ENCODE data around the gene INSIG1. TPM values are rescaled to one million over a fixed set of nuclear protein-coding genes. Genes with fewer than 3 reads are reported as not detected.

Gene INSIG1
- polyA plus RNA-seq, 1 of the 3 experiments (the other 2 are of a cell fraction), result 6.4 TPM

- TF ChIP-seq GATA2 (CRISPR knock-in tag; IDR thresholded peaks at IDR 0.05) (no peak), RAD21 (IDR thresholded peaks at IDR 0.05; ENCODE audit: low read length) (no peak), FOXJ3 (CRISPR knock-in tag; IDR thresholded peaks at IDR 0.05) (no peak), MEF2A (IDR thresholded peaks at IDR 0.05; ENCODE audit: borderline replicate concordance, low read depth) (no peak), SIN3A (IDR thresholded peaks at IDR 0.05; ENCODE audit: borderline replicate concordance, low read depth, low read length) (no peak), EP300 (IDR thresholded peaks at IDR 0.05; ENCODE audit: borderline replicate concordance in 1 of 2, low read depth in 1 of 2, low read length in 1 of 2) (no peak)
- TF ChIP-seq, protein P1, sequence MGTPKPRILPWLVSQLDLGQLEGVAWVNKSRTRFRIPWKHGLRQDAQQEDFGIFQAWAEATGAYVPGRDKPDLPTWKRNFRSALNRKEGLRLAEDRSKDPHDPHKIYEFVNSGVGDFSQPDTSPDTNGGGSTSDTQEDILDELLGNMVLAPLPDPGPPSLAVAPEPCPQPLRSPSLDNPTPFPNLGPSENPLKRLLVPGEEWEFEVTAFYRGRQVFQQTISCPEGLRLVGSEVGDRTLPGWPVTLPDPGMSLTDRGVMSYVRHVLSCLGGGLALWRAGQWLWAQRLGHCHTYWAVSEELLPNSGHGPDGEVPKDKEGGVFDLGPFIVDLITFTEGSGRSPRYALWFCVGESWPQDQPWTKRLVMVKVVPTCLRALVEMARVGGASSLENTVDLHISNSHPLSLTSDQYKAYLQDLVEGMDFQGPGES (IDR thresholded peaks at IDR 0.05; ENCODE audit: low read depth, low read length), result no peak
- TF ChIP-seq, protein P2, sequence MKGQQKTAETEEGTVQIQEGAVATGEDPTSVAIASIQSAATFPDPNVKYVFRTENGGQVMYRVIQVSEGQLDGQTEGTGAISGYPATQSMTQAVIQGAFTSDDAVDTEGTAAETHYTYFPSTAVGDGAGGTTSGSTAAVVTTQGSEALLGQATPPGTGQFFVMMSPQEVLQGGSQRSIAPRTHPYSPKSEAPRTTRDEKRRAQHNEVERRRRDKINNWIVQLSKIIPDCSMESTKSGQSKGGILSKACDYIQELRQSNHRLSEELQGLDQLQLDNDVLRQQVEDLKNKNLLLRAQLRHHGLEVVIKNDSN (IDR thresholded peaks at IDR 0.05; ENCODE audit: borderline replicate concordance, low read depth), result no peak
- no peaks in the 10 kb centered on the region for H3F3A ChIP-seq (replicated peaks; ENCODE audit: insufficient read depth)
- H3K4me3 ChIP-seq (ENCODE audit: low read depth in 2 of 2, low read length in 1 of 2), result no peak overlapping the region
- H3K9me2 ChIP-seq, result no peaks in the 10 kb centered on the region
- no peak overlapping the region for H2AFZ ChIP-seq (ENCODE audit: low read depth)
- WGBS (ENCODE audit: low lambda C conversion rate), result 57% methylated on average over 9 of the region's 10 CpGs
- ChIA-PET POLR2A (no interaction called here), CTCF (interaction anchor here (0.7 to 2.0 kb wide), 2 partner anchors 18 to 67 kb away, joined by 3 to 8 read pairs; no protein-coding TSS in a partner anchor)
- H4K20me1 ChIP-seq (ENCODE audit: insufficient read depth), result no peaks in the 10 kb centered on the region
- no peak overlapping the region for H3K27ac ChIP-seq (ENCODE audit: low read depth in 2 of 2, low read length in 1 of 2)
- H3K4me2 ChIP-seq, result no peak overlapping the region
- peaks cover 37% of the 10 kb centered on the region for H3K27me3 ChIP-seq (ENCODE audit: insufficient read depth)
- no peak for DNase-seq
- no peaks in the 10 kb centered on the region for H3K4me1 ChIP-seq (ENCODE audit: control insufficient read depth in 1 of 2, insufficient read depth in 2 of 2, low read depth in 1 of 2, low read length in 1 of 2)
- H3K36me3 ChIP-seq (replicated peaks in 1 of 2; ENCODE audit: control insufficient read depth in 1 of 2, insufficient read depth in 2 of 2, low read length in 1 of 2), result no peaks in the 10 kb centered on the region
- no peaks in the 10 kb centered on the region for H3K9me3 ChIP-seq
- H3K79me2 ChIP-seq (ENCODE audit: insufficient read depth), result no peaks in the 10 kb centered on the region
- no peak overlapping the region for H3K9ac ChIP-seq
Measured at GRCh38 chr7:155277385-155277994, 20.2 kb upstream of the INSIG1 start.

DNA sequence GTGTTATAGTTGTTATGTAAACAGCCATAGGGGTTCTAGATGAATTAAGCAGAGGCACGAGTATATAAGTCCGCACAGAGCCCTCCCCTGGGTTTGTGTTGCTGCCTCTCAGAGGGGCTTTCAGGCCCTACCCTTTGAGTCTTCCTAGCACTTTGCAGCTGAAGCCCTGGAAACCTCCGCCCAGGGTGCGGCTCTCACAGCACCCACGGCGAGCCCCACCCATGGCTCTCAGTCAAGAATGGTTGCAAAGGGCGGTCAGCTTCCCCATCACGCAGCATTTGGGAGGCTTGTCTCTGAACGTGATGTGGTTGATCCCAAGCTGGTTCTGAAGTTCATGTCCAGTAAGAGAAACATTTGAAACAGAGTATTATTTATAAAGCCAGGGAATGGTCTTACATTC is 18.8 kb upstream of the INSIG1 start:
- CTCF ChIA-PET, result interaction anchor here (2.0 kb wide), 1 partner anchor 66 kb away, joined by 8 read pairs; no protein-coding TSS in a partner anchor
- no peak overlapping the region for H3K4me3 ChIP-seq (ENCODE audit: low read depth in 2 of 2, low read length in 1 of 2)
- no peak overlapping the region for H2AFZ ChIP-seq (ENCODE audit: low read depth)
- H3K36me3 ChIP-seq (replicated peaks in 1 of 2; ENCODE audit: control insufficient read depth in 1 of 2, insufficient read depth in 2 of 2, low read length in 1 of 2), result no peaks in the 10 kb centered on the region
- no peaks in the 10 kb centered on the region for H3K79me2 ChIP-seq (ENCODE audit: insufficient read depth)
- no peak overlapping the region for H3K9ac ChIP-seq
- no peaks in the 10 kb centered on the region for H3K9me3 ChIP-seq
- peaks cover 40% of the 10 kb centered on the region for H3K27me3 ChIP-seq (ENCODE audit: insufficient read depth)
- DNase-seq, result no peak
- H3K4me2 ChIP-seq, result no peak overlapping the region
- no peaks in the 10 kb centered on the region for H3F3A ChIP-seq (replicated peaks; ENCODE audit: insufficient read depth)
- 66% methylated on average over 9 of the region's 9 CpGs for WGBS (ENCODE audit: low lambda C conversion rate)
- POLR2A ChIA-PET, result no interaction called here
- peaks cover 0 to 2% of the 10 kb centered on the region in 2 experiments; a peak in 1 of 4 replicates for H3K4me1 ChIP-seq (ENCODE audit: control insufficient read depth in 1 of 2, insufficient read depth in 2 of 2, low read depth in 1 of 2, low read length in 1 of 2)
- no peak overlapping the region for H3K27ac ChIP-seq (ENCODE audit: low read depth in 2 of 2, low read length in 1 of 2)
- H4K20me1 ChIP-seq (ENCODE audit: insufficient read depth), result no peaks in the 10 kb centered on the region
- H3K9me2 ChIP-seq, result no peaks in the 10 kb centered on the region
- no peak for TF ChIP-seq FOSL2 (IDR thresholded peaks at IDR 0.05; ENCODE audit: borderline replicate concordance, low read depth)
- TF ChIP-seq EP300 (IDR thresholded peaks at IDR 0.05; ENCODE audit: borderline replicate concordance in 1 of 2, low read depth in 1 of 2, low read length in 1 of 2), result no peak
- TF ChIP-seq, protein P2 (IDR thresholded peaks at IDR 0.05; ENCODE audit: borderline replicate concordance, low read depth), result no peak
- TF ChIP-seq FOXJ3 (CRISPR knock-in tag; IDR thresholded peaks at IDR 0.05), result no peak
- no peak for TF ChIP-seq MEF2A (IDR thresholded peaks at IDR 0.05; ENCODE audit: borderline replicate concordance, low read depth)
- TF ChIP-seq USF2 (IDR thresholded peaks at IDR 0.05; ENCODE audit: borderline replicate concordance, low read depth, low read length), result no peak
- TF ChIP-seq, protein P3, sequence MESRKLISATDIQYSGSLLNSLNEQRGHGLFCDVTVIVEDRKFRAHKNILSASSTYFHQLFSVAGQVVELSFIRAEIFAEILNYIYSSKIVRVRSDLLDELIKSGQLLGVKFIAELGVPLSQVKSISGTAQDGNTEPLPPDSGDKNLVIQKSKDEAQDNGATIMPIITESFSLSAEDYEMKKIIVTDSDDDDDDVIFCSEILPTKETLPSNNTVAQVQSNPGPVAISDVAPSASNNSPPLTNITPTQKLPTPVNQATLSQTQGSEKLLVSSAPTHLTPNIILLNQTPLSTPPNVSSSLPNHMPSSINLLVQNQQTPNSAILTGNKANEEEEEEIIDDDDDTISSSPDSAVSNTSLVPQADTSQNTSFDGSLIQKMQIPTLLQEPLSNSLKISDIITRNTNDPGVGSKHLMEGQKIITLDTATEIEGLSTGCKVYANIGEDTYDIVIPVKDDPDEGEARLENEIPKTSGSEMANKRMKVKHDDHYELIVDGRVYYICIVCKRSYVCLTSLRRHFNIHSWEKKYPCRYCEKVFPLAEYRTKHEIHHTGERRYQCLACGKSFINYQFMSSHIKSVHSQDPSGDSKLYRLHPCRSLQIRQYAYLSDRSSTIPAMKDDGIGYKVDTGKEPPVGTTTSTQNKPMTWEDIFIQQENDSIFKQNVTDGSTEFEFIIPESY (IDR thresholded peaks at IDR 0.05; ENCODE audit: borderline replicate concordance, low read depth), result no peak
- TF ChIP-seq CHD2 (IDR thresholded peaks at IDR 0.05; ENCODE audit: low read length, partially characterized antibody), result no peak
- TF ChIP-seq SIN3A (IDR thresholded peaks at IDR 0.05; ENCODE audit: borderline replicate concordance, low read depth, low read length), result no peak
- no peak for TF ChIP-seq RAD21 (IDR thresholded peaks at IDR 0.05; ENCODE audit: low read length)
- no peak for TF ChIP-seq GATA2 (CRISPR knock-in tag; IDR thresholded peaks at IDR 0.05)
- TF ChIP-seq EZH2phosphoT487 (IDR thresholded peaks at IDR 0.05; ENCODE audit: borderline replicate concordance, low read depth), result no peak
- TF ChIP-seq NRF1 (IDR thresholded peaks at IDR 0.05; ENCODE audit: low read depth, low read length), result no peak
- no peak for TF ChIP-seq GABPA (IDR thresholded peaks at IDR 0.05; ENCODE audit: low read depth)
- no peak for TF ChIP-seq POLR2AphosphoS5 (IDR thresholded peaks at IDR 0.05; ENCODE audit: low read depth, low read length)
- no peak for TF ChIP-seq NFIC (IDR thresholded peaks at IDR 0.05; ENCODE audit: borderline replicate concordance)
- no peak for TF ChIP-seq PBX3 (IDR thresholded peaks at IDR 0.05)

All from SK-N-SH (cell line).